ENCODE measurements around the gene TNFSF11.

Gene TNFSF11

GRCh38 chr13:42651936-42652641 is 78.1 kb downstream of the TNFSF11 start:
- in situ Hi-C loops (cut with HindIII; ENCODE audit: low sequenced_read_pairs) = no loop called here

- in situ Hi-C loops (cut with HindIII; ENCODE audit: low sequenced_read_pairs) = no loop called here
These were observed 78.9 kb downstream of the TNFSF11 start for GRCh38 chr13:42652642-42653415.

GRCh38 chr13:42653679-42654078 is 79.7 kb downstream of the TNFSF11 start:
- in situ Hi-C loops (cut with HindIII; ENCODE audit: low sequenced_read_pairs) = no loop called here

- in situ Hi-C loops (cut with HindIII; ENCODE audit: low sequenced_read_pairs) = no loop called here
These were observed 80.3 kb downstream of the TNFSF11 start for GRCh38 chr13:42654212-42654611.

- in situ Hi-C loops (cut with HindIII; ENCODE audit: low sequenced_read_pairs) = no loop called here
These were observed 80.8 kb downstream of the TNFSF11 start for GRCh38 chr13:42654722-42655121.

GRCh38 chr13:42656161-42656560 is 82.2 kb downstream of the TNFSF11 start:
- in situ Hi-C loops (cut with HindIII; ENCODE audit: low sequenced_read_pairs) = no loop called here

- in situ Hi-C loops (cut with HindIII; ENCODE audit: low sequenced_read_pairs) = no loop called here
These were observed 83.0 kb downstream of the TNFSF11 start for GRCh38 chr13:42656958-42657357.
